ENCODE measurements around the gene AGPS.

- TF ChIP-seq NRF1 (IDR thresholded peaks at IDR 0.05; ENCODE audit: low read depth, low read length) (no peak), TEAD4 (IDR thresholded peaks at IDR 0.05; ENCODE audit: borderline replicate concordance, insufficient read depth) (no peak), CTCF (IDR thresholded peaks at IDR 0.05) (no peak), RCOR1 (IDR thresholded peaks at IDR 0.05; ENCODE audit: low read length) (no peak), TAF1 (IDR thresholded peaks at IDR 0.05; ENCODE audit: borderline replicate concordance, low read depth, low read length) (no peak), POLR2AphosphoS5 (IDR thresholded peaks at IDR 0.05; ENCODE audit: low read depth, low read length) (no peak), RAD21 (IDR thresholded peaks at IDR 0.05; ENCODE audit: low read length) (no peak)
Observed at GRCh38 chr2:177343773-177344172, 48.8 kb upstream of the AGPS start.

All from SK-N-SH (cell line).